ENCODE measurements around the gene NR2F1-AS1.

The NR2F1-AS1 gene

DNA sequence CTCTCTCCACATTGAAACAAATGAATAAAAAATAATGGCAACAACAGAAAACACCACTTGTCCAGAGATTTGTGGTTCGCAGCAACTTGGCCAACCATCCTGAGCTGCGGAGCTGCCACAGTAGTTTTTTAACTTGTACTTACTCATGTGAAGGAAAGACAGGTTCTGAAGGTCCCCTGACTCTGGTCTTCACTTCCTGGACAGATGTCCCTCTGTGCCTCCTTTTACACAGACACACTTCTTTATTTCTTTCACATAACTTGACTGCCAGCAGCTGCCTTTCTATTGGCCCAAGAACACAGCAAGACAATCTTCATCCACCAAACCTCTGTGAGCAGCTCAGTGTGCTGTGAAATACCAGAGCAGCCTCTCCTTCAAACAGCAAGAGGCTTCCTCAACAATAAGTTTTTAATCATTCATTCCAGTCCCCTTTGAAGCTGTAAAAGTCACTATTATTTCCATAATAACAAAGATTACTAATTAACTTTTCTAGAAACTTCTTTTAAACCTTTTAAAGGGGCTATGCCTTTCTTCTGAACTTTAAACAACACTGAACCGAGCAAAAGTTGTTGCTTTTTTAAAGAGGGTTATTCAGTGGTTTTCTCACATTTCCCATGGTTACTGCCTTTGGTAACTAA is 198.7 kb downstream of the NR2F1-AS1 start:
- H3K36me3 ChIP-seq (ENCODE audit: control insufficient read depth, insufficient read depth, low read length): no peaks in the 10 kb centered on the region
- H3K4me3 ChIP-seq (replicated peaks; ENCODE audit: low read depth, low read length): no peak overlapping the region
- H3K27me3 ChIP-seq (replicated peaks; ENCODE audit: control insufficient read depth, insufficient read depth, low read length): no peaks in the 10 kb centered on the region; the same call in 1 of the 2 replicates
- TF ChIP-seq, protein P1, sequence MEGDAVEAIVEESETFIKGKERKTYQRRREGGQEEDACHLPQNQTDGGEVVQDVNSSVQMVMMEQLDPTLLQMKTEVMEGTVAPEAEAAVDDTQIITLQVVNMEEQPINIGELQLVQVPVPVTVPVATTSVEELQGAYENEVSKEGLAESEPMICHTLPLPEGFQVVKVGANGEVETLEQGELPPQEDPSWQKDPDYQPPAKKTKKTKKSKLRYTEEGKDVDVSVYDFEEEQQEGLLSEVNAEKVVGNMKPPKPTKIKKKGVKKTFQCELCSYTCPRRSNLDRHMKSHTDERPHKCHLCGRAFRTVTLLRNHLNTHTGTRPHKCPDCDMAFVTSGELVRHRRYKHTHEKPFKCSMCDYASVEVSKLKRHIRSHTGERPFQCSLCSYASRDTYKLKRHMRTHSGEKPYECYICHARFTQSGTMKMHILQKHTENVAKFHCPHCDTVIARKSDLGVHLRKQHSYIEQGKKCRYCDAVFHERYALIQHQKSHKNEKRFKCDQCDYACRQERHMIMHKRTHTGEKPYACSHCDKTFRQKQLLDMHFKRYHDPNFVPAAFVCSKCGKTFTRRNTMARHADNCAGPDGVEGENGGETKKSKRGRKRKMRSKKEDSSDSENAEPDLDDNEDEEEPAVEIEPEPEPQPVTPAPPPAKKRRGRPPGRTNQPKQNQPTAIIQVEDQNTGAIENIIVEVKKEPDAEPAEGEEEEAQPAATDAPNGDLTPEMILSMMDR (IDR thresholded peaks at IDR 0.05; ENCODE audit: insufficient read depth, low read length, poor library complexity, severe bottlenecking): no peak
- no peak for DNase-seq (ENCODE audit: extremely low read depth, insufficient read length)

GRCh38 chr5:93381057-93381456 is 200.0 kb downstream of the NR2F1-AS1 start:
- H3K36me3 ChIP-seq (ENCODE audit: control insufficient read depth, insufficient read depth, low read length): no peaks in the 10 kb centered on the region
- H3K27me3 ChIP-seq (replicated peaks; ENCODE audit: control insufficient read depth, insufficient read depth, low read length): no peaks in the 10 kb centered on the region; the same call in 1 of the 2 replicates
- TF ChIP-seq, protein P1 (IDR thresholded peaks at IDR 0.05; ENCODE audit: insufficient read depth, low read length, poor library complexity, severe bottlenecking): no peak
- no peak for DNase-seq (ENCODE audit: extremely low read depth, insufficient read length)
- H3K4me3 ChIP-seq (replicated peaks; ENCODE audit: low read depth, low read length): no peak overlapping the region

- no peaks in the 10 kb centered on the region for H3K36me3 ChIP-seq (ENCODE audit: control insufficient read depth, insufficient read depth, low read length)
- TF ChIP-seq, protein P1 (IDR thresholded peaks at IDR 0.05; ENCODE audit: insufficient read depth, low read length, poor library complexity, severe bottlenecking): no peak
- no peaks in the 10 kb centered on the region; the same call in 1 of the 2 replicates for H3K27me3 ChIP-seq (replicated peaks; ENCODE audit: control insufficient read depth, insufficient read depth, low read length)
- DNase-seq (ENCODE audit: extremely low read depth, insufficient read length): no peak
- no peak overlapping the region for H3K4me3 ChIP-seq (replicated peaks; ENCODE audit: low read depth, low read length)
Observed at GRCh38 chr5:93378073-93378472, 202.9 kb downstream of the NR2F1-AS1 start.

DNA sequence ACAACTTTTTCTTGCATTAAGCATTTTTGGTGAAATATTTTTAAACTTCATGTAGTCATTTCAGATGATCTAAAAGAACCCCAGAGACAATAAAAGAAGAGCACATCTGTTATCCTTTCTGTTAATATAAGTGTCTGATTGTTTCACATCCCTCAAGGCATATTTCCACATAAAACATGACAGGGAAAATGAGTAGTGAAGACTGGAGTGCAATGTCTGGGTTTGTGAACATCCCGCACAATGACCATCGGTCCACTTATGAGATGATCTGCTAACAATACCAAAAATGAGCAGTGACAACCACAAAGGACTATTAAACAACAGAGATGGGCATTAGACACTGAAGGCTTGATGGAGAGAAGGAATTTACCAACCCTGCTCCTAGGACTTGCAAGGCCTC is 209.1 kb downstream of the NR2F1-AS1 start:
- no peaks in the 10 kb centered on the region for H3K27me3 ChIP-seq (replicated peaks; ENCODE audit: control insufficient read depth, insufficient read depth, low read length)
- H3K4me3 ChIP-seq (replicated peaks; ENCODE audit: low read depth, low read length): no peak overlapping the region
- no peak for DNase-seq (ENCODE audit: extremely low read depth, insufficient read length)
- no peaks in the 10 kb centered on the region for H3K36me3 ChIP-seq (ENCODE audit: control insufficient read depth, insufficient read depth, low read length)
- TF ChIP-seq, protein P1 (IDR thresholded peaks at IDR 0.05; ENCODE audit: insufficient read depth, low read length, poor library complexity, severe bottlenecking): no peak

GRCh38 chr5:93364378-93364777 is 216.6 kb downstream of the NR2F1-AS1 start:
- TF ChIP-seq, protein P1 (IDR thresholded peaks at IDR 0.05; ENCODE audit: insufficient read depth, low read length, poor library complexity, severe bottlenecking): no peak
- no peak for DNase-seq (ENCODE audit: extremely low read depth, insufficient read length)
- Histone ChIP-seq H3K36me3 (ENCODE audit: control insufficient read depth, insufficient read depth, low read length) (no peaks in the 10 kb centered on the region), H3K4me3 (replicated peaks; ENCODE audit: low read depth, low read length) (no peak overlapping the region), H3K27me3 (replicated peaks; ENCODE audit: control insufficient read depth, insufficient read depth, low read length) (no peaks in the 10 kb centered on the region)

Data from GM06990 (cell line).